Colonic mucosa (tissue), 4 donors: ENCODE results near the gene ADSL. TPM values are rescaled to one million over a fixed set of nuclear protein-coding genes. Genes with fewer than 3 reads are reported as not detected.

Experiments
- DNase-seq: peaks from one replicate; pipeline ENCODE4 v3.0.0-alpha.2; 2020
- H3K27ac ChIP-seq: fragments of 200-600 bp; one replicate; pipeline ENCODE4 v1.8.0; 2021
- H3K27me3 ChIP-seq: fragments of 200-600 bp; one replicate; pipeline ENCODE4 v1.8.0; 2021
- H3K36me3 ChIP-seq: fragments of 200-600 bp; one replicate; pipeline ENCODE4 v1.8.0; 2021
- H3K4me1 ChIP-seq: fragments of 200-600 bp; one replicate; pipeline ENCODE4 v1.8.0; 2021; ENCODE audit warnings: mild to moderate bottlenecking
- H3K4me3 ChIP-seq: fragments of 200-600 bp; one replicate; pipeline ENCODE4 v1.8.0; 2021
- H3K9ac ChIP-seq, 2 donors: one replicate each; pipeline ENCODE4 v1.7.0; 2013; ENCODE audit warnings: control low read depth in 2 of 2, low read depth in 2 of 2, low read length in 2 of 2
- H3K9me3 ChIP-seq: fragments of 200-600 bp; one replicate; pipeline ENCODE4 v1.8.0; 2021
- CTCF ChIP-seq: fragments of 200-600 bp; IDR thresholded peaks from one replicate; pipeline ENCODE4 v1.8.0; 2022; ENCODE audit warnings: antibody characterized with exemption, mild to moderate bottlenecking
- intact Hi-C: fragments of 100-400 bp; cut with DNase I; formaldehyde crosslinking; loops from one replicate; pipeline ENCODE4 v1.14.1; 2022
- total RNA-seq, 2 donors: library from RNA; stranded (reverse); fragmentation: NEBNext Ultra II Directional in 1 of 2; extraction: Animal tissue kit (Norgen Biotek cat#: 25700) in 1 of 2; gene quantifications; one replicate each; pipeline ENCODE4 v1.2.1, GENCODE V29; 2021
- donor health status: healthy.
- donor health status: DM: no; HTN: no; CAD: no.
- donor health status: DM: no; HTN: no; CAD: no.

The ADSL gene
- total RNA-seq, 2 donors from 2014 or later, result 26.4 to 47.0 TPM

- no peak overlapping the region for H3K27ac ChIP-seq
Measured at GRCh38 chr22:40329466-40329865, 16.8 kb upstream of the ADSL start.

GRCh38 chr22:40330086-40330485 is 16.2 kb upstream of the ADSL start:
- H3K4me1 ChIP-seq, result no peaks in the 10 kb centered on the region
- intact Hi-C loops, result no loop called here
- no peak for TF ChIP-seq CTCF
- H3K36me3 ChIP-seq, result no peaks in the 10 kb centered on the region
- H3K27me3 ChIP-seq, result no peaks in the 10 kb centered on the region
- H3K9me3 ChIP-seq, result no peaks in the 10 kb centered on the region
- DNase-seq, result no peak
- H3K27ac ChIP-seq, result no peak overlapping the region
- H3K4me3 ChIP-seq, result no peak overlapping the region
- H3K9ac ChIP-seq, result no peak overlapping the region

More at GRCh38 chr22:40329466-40329865, 16.8 kb upstream of the ADSL start:
- Histone ChIP-seq H3K4me3 (no peak overlapping the region), H3K36me3 (no peaks in the 10 kb centered on the region), H3K27me3 (no peaks in the 10 kb centered on the region), H3K9me3 (no peaks in the 10 kb centered on the region), H3K4me1 (no peaks in the 10 kb centered on the region), H3K9ac (no peak overlapping the region)
- DNase-seq, result no peak
- intact Hi-C loops, result no loop called here
- no peak for TF ChIP-seq CTCF

GRCh38 chr22:40330615-40331014 is 15.7 kb upstream of the ADSL start:
- Histone ChIP-seq H3K36me3 (no peaks in the 10 kb centered on the region), H3K4me1 (no peaks in the 10 kb centered on the region), H3K27ac (no peak overlapping the region), H3K27me3 (no peaks in the 10 kb centered on the region), H3K9me3 (no peaks in the 10 kb centered on the region), H3K4me3 (no peak overlapping the region), H3K9ac (no peak overlapping the region)
- DNase-seq, result no peak
- TF ChIP-seq CTCF, result no peak
- intact Hi-C loops, result no loop called here

- H3K27ac ChIP-seq, result no peak overlapping the region
- H3K4me1 ChIP-seq, result no peaks in the 10 kb centered on the region
- intact Hi-C loops, result no loop called here
- no peaks in the 10 kb centered on the region for H3K36me3 ChIP-seq
- DNase-seq, result no peak
- H3K27me3 ChIP-seq, result no peaks in the 10 kb centered on the region
- H3K9me3 ChIP-seq, result no peaks in the 10 kb centered on the region
- no peak for TF ChIP-seq CTCF
- H3K9ac ChIP-seq, result no peak overlapping the region
- no peak overlapping the region for H3K4me3 ChIP-seq
Measured at GRCh38 chr22:40331706-40332105, 14.6 kb upstream of the ADSL start.

GRCh38 chr22:40332319-40332781 is 13.9 kb upstream of the ADSL start:
- no peak for TF ChIP-seq CTCF
- H3K36me3 ChIP-seq, result no peaks in the 10 kb centered on the region
- no peak overlapping the region for H3K27ac ChIP-seq
- no peak for DNase-seq
- intact Hi-C loops, result no loop called here
- H3K9me3 ChIP-seq, result no peaks in the 10 kb centered on the region
- no peaks in the 10 kb centered on the region for H3K27me3 ChIP-seq
- H3K4me3 ChIP-seq, result no peak overlapping the region
- H3K9ac ChIP-seq, result no peak overlapping the region
- no peaks in the 10 kb centered on the region for H3K4me1 ChIP-seq

- Histone ChIP-seq H3K27me3 (no peaks in the 10 kb centered on the region), H3K9ac (no peak overlapping the region), H3K36me3 (no peaks in the 10 kb centered on the region), H3K27ac (no peak overlapping the region), H3K4me1 (no peaks in the 10 kb centered on the region), H3K4me3 (no peak overlapping the region), H3K9me3 (no peaks in the 10 kb centered on the region)
- no peak for TF ChIP-seq CTCF
- no peak for DNase-seq
- intact Hi-C loops, result no loop called here
Measured at GRCh38 chr22:40334060-40334459, 12.2 kb upstream of the ADSL start.
